WI38 (cell line): ENCODE measurements around the gene SLC5A10.

Source experiments
- H3K4me3 ChIP-seq: 2 replicates; pipeline ENCODE4 v1.5.1; 2011; ENCODE audit warnings: low read depth, mild to moderate bottlenecking, control low read depth, low read length
- CTCF ChIP-seq: IDR thresholded peaks from 2 replicates; pipeline ENCODE4 v1.5.1; 2012; ENCODE audit warnings: low read depth, mild to moderate bottlenecking, control low read depth, low read length

Gene SLC5A10

DNA sequence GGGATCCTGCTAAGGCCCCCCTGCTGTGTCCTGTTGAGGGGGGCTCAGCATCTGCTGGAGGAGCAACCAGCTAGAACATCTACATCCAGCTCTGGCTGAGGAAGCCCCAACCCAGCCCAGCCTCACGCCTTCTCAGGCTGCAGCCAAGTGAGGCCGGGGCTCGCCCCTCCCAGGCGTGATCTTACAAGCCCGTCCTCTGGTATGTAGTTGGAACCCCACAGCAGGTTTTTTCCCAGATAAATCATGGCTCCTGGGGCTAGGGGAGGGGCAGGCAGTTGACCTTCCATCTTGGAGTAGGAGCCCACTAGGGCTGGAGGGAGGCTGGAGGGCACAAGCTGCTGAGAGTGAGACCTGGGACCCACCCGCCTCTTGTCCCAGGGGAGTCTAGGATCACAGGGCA is 47.9 kb downstream of the SLC5A10 start:
- H3K4me3 ChIP-seq: no peak overlapping the region
- no peak for TF ChIP-seq CTCF

DNA sequence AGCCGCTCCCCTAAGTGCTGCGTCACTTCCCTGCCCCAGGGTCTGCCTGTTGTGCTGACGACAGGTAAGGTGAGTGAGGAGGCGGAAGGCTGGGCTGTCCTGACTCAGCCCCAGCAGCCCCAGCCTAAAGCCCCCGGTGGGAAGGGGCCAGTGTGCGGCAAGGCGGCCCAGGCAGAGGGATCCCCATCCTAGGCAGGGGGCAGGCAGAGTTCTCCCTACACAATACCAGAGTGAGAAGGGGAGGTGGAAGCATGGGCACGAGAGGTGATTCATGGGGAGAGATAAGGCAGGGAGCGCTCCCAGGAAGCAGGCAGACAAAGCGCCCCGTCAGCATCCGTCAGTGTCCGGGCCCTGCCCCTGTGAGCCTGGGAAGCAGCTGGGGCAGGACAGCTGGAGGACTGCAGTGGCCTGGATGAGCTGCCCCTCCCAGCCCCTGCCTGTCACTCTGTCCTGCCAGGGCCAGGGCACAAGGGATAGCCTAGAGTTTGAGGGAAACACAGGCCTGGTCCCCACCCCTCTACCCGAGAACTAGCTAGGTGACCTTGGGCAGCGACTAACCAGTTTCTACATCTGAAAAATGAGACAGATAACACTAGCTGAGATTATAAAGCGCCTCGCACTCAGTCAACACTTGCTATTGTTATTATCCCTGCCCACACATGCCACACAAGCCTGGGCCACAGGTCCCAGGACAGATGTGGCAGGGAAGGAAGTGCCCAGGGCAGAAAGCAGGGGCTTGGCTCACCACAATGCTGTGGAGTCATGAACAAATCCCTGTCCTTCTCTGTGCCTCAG is 48.8 kb downstream of the SLC5A10 start:
- TF ChIP-seq CTCF: no peak
- H3K4me3 ChIP-seq: no peak overlapping the region

DNA sequence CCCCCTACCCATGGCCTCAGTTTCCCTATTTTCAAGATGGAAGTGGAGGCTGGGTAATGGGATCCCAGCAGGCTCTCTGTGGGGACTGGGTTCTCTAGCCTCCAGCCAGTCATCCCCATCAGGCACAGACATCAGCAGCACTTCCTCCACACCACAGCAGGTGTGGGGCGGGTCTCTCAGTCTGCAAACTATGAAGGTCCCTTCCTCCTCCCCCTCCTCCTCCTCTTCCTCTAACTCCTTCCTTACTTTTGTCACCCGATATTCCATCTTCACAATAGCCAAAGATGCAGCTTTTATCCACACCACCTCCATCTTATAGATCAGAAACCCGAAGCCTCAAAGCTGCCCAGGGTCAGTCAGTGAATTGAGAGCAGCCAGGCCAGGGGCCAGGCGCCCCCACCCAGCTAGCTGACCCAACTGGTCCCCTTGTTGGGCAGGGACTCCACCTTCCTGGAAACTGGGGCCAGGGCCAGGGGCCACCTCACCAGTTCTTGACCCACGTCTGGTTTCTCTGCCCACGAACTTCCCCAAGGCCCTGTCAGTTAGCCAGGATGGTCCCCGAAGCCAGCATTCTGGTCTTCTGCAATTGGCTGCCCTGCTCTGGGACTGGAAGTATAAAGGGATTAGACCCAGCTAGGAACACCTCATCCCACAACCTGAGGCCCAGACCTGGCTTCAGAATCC is 50.1 kb downstream of the SLC5A10 start:
- peak overlapping the region; percentile 71; the same call in 1 of the 2 replicates for H3K4me3 ChIP-seq
- no peak for TF ChIP-seq CTCF

GRCh38 chr17:19002805-19003542 is 51.0 kb downstream of the SLC5A10 start:
- no peak for TF ChIP-seq CTCF
- peak overlapping the region; percentile 71 for H3K4me3 ChIP-seq

DNA sequence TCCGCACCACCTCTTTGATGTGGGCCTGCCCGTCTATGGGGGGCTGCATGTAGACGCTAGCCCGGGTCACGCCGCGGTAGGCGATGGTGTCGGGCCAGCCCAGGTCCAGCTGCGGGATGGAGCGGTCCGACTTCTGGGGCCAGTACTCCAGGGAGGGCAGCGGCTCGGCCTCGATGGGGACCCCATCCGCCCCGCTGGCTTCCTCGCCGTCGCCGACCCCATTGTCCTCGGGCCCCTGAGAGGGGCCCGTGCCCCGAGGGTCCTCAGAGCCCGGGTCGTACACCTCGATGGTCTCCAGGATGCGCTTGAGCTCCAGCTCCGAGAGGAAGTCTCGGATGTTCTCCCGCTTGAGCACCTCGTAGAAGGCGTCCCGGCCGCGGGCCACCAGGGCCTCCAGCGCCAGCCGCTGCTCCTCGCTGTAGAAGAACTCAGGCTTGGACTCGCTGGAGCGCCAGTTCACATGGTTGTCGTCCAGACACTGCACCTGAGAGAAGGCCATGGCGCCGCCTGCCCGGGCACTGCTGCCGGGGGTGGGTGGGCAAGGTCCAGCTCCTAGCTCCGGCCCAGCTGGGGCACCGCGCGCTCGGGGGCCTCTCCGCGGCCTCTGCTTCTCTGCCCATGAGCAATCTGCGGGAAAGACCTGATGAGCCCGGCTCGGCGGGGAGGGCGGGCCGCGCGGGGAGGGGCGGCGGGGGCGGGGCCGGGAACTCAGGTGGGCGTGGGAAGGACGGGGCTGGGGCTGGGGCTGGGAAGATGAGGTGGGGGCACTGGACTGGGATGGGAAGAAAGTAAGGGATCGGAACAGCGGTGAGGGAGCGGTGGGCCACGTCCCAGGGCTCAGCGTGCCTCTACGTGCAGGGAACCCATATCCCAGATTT is 51.8 kb downstream of the SLC5A10 start:
- H3K4me3 ChIP-seq: peak overlapping the region; percentile 71
- TF ChIP-seq CTCF: no peak

GRCh38 chr17:19004421-19005136 is 52.6 kb downstream of the SLC5A10 start, which contains the start of gene FAM83G:
FAM83G (minus strand) TSS chr17:19004764; CDS start chr17:19004041, 723 bp downstream.
- H3K4me3 ChIP-seq: peak within 1 kb of the TSS; percentile 71
- no peak for TF ChIP-seq CTCF
